MV-4-11 (cell line): Measurements from ENCODE around the gene GLRX3.

Source experiments
- DNase-seq: peaks from one replicate; lab custom pipeline; 2025; lab: John Stamatoyannopoulos, UW

The GLRX3 gene

GRCh38 chr10:130137659-130138478 is 1.7 kb downstream of the GLRX3 start:
- no peak for DNase-seq

DNA sequence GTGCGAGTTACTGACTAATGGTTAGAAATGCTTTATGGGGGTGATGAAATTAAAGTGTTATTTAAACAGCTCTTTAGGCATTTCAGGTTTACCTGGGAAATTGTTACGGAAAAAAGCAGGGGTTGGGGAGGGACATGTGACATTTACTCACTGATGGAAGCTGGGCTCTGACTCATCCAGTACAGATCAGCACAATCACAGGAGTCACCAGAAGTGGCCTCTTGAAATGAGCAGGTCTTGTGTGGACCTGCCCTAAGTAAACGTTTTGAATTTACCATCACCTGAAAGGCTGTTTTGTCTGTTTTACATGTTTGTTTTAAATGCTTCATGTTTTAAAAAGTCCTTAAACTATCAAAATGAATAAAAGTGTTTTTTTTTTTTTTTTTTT is 2.3 kb downstream of the GLRX3 start:
- no peak for DNase-seq

- DNase-seq, result peak; percentile 35
These were observed 4.2 kb downstream of the GLRX3 start for GRCh38 chr10:130140425-130140824.

DNA sequence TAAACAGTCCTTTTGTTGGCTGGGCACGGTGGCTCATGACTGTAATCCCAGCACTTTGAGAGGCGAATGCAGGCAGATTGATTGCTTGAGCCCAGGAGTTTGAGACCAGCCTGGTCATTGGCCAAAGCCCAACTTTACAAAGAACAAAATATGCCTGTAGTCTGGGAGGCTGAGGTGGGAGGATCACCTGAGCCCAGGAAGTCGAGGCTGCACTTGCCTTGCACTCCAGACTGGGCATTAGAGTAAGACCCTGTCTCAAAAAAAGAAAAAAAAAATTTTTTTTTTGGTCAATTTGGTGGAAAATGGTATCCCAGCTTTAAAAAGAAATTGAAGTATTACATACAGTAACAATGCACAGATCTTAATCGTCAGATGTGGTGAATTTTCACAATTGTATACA is 4.8 kb downstream of the GLRX3 start:
- DNase-seq, result no peak

GRCh38 chr10:130141460-130141859 is 5.3 kb downstream of the GLRX3 start:
- DNase-seq, result no peak

DNA sequence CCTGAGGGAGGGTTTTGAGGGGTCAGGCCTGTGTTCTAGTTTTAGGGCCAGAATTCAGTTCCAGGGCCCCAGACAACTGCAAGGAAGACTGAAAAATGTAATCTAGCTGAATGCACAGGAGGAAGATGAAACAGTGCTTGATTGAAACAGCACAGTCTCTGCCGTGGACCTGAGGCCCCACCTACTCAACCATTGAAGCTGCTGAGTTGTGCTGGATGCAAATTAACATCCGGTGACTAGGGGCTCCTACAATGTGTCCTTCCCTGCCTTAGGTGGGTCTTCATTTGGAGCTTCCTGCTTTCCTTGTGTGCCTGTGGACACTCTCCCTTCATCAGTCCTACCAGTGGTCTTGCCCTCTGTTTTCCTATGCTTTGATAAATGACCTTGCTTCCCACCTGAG is 5.7 kb downstream of the GLRX3 start:
- no peak for DNase-seq

DNA sequence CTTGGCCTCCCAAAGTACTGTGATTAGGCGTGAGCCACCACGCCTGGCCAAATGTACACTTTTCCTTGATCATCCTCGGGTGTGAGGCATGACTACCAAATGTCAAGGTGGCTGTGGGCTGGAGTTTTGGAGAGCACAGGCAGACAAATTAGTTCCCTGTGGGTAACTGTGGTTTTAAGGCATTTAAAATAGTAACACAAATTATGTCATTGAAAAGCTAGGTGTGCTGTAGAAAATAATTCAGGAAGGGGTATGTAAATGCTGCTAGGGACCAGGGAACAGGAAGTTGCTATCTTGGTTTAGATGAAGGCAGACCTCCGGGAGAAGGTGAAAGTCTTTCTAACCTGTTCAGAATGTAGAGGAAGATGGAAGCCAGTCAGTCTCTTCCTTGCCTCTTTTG is 9.9 kb downstream of the GLRX3 start:
- DNase-seq, result no peak

- no peak for DNase-seq
These were observed 23.1 kb downstream of the GLRX3 start for GRCh38 chr10:130159192-130159794.

GRCh38 chr10:130160775-130161174 is 24.6 kb downstream of the GLRX3 start:
- DNase-seq, result no peak

DNA sequence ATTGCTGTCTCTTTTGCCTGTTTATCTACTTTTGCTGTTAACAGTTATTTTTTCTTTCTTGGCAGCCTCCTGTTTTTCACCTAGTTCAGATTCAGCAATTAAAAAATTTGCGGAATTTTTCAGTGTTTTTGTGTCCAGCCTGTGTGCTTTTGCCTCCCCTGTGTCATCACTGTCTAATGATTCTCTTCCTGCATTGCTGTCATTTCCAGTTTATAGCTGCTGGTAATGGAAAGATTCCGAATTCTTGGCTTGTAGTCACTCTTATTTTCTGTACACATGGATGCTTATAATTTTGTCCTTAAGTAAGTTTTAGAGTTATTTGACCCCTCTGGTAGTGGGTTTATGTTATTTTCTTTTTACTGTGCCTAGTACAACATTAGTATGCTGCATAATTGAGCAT is 25.1 kb downstream of the GLRX3 start:
- no peak for DNase-seq

DNA sequence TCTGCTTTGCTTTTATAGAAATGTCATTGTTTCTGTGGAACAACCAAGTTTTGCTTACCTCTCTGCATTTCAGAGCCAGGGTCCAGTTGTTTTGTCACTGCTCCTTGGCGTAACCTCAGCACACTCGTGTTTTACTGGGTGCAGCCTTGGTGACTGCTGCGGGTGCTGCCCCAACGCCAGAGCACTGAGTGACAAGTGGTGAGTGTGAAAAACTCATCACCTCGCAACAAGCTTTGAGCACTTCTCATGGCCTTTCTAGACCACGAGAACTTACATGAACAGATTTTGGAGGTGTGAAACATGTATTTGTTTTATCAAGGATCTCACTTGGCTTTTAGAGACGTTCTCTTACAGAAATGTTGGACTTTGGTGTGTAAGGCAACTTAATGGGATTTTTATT is 31.0 kb downstream of the GLRX3 start:
- DNase-seq, result no peak

GRCh38 chr10:130167707-130168106 is 31.5 kb downstream of the GLRX3 start:
- DNase-seq, result no peak

DNA sequence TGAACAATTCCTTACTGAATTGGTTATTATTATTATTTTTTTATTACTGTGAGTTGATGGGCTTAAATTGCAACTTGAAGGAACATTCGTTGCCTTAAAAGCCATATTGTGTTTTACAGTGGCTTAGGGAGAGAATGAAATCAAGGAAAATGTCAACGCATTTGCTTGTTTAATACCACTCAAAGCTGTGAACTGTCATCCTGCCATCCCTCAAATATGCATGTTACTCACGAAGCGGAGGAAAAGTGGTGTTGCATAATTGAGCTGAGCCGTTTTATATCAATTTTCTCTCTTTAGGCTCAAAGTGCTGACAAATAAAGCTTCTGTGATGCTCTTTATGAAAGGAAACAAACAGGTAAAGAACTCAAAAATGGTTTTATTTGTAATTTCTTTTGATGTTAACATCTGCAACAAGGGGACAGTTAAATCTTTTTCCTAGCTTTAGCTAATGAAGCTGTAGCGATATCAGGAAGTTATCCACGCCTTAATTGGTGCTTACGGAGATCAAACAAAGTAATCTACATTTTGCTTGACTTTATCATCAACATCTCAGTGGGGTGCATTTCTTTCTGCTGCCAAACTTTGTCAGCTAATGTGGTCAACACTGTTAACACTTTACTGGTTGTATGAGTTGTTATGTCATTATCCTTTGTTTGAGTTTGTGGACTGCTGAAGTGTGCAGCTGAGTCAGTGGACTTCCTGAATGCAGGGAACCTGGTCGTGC is 33.1 kb downstream of the GLRX3 start:
- no peak for DNase-seq

DNA sequence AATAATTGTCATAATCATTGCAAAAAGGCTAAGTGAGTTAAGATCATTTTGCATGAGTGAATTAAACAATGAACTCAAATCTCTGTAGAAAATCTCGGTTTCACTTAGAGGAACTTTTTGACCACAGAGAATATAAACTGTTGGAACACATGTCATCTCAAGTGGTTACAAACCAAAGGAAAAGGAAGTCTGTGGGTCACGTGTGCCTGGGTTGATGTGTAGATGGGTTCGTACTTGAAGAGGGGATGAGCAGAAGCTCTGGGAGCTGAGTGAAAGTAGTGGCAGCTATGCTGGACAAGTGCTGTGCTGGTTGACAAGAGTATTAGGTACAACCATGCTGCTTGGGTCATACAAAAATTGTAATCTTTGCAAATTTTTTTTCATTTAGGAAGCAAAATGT is 35.0 kb downstream of the GLRX3 start:
- peak; percentile 81 for DNase-seq

DNA sequence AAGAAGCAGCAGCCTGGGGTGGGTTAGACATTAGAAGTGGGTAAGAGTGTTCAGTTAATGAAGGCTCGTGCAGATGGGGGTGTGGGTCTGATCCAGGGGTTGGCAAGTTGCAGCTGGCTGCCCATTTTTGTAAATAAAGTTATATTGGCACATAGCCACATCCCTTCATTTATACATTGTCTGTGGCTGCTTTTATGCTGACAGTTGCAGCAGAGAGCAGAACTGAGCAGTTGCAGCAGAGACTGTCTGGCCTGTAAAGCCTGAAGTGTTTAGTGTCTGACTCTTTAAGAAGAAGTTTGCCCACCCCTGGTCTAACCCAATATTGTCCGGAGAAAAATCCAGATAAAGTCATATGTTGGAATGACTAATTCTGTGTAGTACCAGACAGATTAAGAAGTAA is 38.1 kb downstream of the GLRX3 start:
- DNase-seq, result no peak

DNA sequence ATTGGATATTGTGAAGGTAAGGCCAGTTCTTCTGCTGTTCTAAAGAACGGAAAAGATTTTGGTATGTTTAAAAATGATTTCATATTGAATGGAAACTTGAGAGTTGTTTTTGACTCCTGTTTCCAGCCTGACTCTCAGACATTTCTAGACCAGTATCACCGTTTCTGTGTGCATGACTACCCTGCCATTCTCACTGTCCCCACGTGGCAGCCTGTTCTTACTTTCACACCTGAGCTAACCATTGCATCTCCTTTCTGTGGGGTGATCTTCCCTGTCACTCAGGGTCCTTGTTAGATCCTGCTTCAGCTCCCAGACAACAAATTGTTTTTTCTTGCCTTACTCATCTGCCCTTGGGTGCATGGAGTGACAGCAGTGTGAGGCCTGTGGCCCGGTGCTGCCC is 38.9 kb downstream of the GLRX3 start:
- no peak for DNase-seq

DNA sequence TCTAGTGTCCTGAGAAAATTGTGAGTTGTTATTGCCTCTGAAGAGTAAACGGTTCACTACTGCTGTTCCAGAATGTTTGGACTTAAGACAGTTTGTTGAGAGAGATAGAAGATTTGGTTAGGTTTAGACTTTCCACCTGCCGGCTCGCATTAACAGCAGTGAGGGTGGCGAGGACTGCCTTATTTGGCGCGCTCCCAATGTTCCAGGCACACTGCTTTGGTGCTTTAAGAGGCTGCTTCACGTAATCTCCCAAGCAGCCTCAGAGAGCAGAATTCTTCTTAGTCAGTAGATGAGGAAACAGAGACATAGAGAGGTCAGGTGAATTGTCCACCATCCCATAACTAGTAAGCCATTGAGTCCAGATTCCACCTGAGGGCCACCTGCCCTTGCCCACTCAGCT is 41.1 kb downstream of the GLRX3 start:
- no peak for DNase-seq

DNA sequence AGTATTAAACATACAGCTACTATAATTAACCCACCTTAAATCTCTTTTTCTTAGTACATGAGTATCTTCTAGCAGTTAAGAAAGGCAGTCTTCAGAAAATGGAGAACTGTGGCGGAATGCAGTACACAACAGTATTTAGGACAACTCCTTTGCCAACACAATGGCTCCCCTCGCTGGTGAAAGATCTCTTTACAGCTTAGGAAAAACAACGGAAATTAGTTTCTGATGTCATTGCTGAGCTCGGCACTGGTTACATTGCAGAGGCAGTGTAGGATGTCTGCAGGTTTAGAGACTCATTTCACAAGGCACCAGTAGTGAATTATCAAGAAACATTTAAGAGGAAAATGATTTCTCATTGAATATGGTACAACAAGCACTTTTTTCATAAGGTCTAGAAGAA is 43.4 kb downstream of the GLRX3 start:
- DNase-seq, result no peak

GRCh38 chr10:130180416-130180815 is 44.2 kb downstream of the GLRX3 start:
- no peak for DNase-seq

GRCh38 chr10:130181858-130182257 is 45.7 kb downstream of the GLRX3 start:
- no peak for DNase-seq

DNA sequence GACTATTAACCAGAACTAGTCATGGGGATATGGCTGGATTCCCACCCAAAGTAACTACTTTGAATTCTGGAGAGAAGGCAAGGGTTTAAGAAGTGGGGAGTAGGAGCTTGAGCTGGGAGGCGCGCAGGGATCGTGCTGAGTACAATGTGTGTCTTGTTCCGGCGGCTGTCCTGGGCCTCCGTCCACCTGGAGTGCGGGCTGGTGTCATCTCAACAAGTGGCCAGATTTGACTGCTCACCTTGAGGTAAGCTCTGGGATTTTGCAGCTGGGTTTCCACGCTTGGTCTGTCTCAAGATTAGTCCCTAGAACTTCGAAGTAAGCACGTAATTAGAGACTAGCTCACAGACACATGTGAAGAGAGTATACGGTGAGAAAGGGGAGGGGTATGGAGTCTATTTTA is 49.4 kb downstream of the GLRX3 start:
- DNase-seq, result no peak

DNA sequence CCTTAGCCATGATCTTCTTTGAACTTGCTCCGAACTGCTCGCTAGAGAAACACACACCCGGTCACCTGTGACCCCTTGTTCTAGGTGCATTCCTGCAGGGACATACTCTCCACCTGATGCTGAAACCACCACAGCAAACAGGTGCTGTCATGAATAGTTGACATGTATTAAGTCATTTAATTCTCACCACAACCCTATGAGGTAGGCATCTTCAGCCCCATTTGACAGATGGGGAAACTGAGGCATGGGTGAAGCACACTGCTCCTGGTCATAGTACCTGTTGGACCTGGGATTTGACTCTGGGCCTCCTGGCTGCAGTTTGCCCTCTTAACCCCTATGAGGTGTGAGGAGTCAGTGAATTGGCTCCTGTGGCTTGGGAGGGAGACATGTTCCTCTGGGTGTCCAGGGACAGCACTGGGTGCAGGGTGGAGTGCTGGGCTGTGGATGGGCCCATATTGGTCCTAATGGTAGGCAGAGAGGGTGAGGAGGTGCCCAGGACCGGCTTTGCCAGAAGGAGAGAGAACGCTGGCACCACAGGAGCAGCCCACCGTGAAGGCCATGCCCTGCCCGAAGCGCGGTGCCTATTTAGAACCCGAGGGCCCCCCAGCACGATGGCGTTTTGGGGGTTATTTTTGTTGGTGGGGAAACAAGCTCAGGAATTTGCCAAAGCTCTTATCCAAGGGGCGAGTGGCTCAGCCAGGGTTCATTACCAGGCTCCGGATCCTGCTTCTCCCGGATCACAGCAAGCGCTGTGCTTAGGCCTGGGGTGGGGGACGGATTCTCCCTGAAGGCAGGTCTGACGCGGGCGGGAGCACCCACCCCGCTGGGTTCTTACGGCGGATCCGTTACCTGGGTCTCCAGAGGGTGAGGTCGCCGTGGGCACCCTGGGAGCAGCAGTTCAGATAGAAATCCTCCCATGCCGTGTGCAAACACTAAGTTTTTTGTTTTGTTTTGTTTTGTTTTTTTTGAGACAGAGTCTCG is 52.3 kb downstream of the GLRX3 start:
- DNase-seq, result no peak
